ENCODE data around the gene CLEC3B.
"Not testable (repeated sequence)": the region's sequence is repeated elsewhere in the genome, so short reads cannot be mapped to it uniquely, and the experiment has no call there.

The CLEC3B gene

DNA sequence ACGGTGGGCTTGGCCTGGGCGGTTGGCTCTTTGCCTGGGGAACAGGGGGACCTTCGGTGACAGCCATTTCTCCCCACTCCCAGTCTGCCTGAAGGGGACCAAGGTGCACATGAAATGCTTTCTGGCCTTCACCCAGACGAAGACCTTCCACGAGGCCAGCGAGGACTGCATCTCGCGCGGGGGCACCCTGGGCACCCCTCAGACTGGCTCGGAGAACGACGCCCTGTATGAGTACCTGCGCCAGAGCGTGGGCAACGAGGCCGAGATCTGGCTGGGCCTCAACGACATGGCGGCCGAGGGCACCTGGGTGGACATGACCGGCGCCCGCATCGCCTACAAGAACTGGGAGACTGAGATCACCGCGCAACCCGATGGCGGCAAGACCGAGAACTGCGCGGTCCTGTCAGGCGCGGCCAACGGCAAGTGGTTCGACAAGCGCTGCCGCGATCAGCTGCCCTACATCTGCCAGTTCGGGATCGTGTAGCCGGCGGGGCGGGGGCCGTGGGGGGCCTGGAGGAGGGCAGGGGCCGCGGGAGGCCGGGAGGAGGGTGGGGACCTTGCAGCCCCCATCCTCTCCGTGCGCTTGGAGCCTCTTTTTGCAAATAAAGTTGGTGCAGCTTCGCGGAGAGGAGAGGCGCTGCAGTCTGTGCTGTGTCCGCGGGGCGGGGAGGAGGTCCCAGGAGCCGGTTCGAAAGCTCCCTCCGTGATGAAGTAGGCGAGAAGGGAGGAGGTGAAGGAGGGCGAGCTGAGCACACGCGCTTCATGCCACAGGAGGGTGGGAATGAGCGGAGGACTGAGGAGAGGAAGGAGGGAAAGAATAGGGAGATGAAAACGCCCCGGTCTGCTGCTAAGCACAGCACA is 9.6 kb downstream of the CLEC3B start:
- no peak for DNase-seq (ENCODE audit: low read depth)

DNA sequence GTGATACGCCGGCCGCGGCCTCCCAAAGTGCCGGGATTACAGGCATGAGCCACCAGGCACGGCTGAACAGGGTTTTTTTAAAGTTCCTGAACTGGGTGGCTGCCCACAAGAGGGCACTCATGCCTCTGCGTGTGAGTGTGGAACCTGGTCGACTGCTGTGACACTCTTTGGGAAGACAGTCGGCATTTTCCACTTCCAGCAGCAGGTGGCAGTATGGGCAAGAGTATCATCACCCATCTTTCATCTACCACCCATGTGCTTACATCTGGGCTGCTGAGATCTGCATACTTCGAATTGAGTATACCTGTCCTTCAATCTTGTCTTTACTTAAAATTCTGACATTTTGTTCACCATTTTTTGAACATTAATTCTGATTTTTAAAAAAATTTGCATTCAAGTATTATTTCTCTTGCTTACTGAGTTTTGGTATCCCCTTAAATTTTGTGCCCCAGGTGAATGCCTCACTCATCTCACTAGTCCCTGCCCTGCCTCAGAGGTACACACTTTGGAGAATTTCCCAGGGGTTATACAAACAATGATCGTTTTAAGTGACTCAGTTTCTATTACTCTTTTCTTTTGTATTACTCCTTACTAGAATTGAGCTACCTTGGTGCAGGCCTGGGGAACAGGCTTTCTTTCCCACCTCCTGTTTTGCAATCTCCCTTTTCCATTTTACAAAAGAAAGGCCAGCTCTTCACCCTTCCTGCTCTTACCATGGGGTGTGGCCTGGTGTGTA is 11.8 kb downstream of the CLEC3B start:
- DNase-seq (ENCODE audit: low read depth) = peak; percentile 84

- no peak for DNase-seq (ENCODE audit: low read depth)
Observed at GRCh38 chr3:45041666-45042065, 15.6 kb downstream of the CLEC3B start.

DNA sequence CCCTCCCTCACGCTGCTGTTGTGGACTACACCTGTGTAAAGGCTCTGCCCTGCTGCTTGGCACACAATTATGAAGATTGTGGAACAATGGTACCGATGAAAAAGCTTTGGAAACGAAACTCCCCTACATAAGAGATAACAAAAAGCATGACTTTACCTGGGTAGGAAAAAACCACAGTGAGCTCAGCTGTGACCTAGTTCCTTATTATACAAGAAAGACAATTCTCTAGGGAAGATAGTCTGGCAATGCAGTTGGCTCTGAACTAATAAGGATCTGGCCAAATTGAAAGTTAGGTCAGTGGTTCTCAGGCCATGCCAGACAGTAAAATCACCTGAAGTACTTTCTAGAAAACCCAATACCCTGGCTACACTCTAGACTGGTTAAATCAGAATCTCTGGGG is 16.1 kb downstream of the CLEC3B start:
- no peak for DNase-seq (ENCODE audit: low read depth)

DNA sequence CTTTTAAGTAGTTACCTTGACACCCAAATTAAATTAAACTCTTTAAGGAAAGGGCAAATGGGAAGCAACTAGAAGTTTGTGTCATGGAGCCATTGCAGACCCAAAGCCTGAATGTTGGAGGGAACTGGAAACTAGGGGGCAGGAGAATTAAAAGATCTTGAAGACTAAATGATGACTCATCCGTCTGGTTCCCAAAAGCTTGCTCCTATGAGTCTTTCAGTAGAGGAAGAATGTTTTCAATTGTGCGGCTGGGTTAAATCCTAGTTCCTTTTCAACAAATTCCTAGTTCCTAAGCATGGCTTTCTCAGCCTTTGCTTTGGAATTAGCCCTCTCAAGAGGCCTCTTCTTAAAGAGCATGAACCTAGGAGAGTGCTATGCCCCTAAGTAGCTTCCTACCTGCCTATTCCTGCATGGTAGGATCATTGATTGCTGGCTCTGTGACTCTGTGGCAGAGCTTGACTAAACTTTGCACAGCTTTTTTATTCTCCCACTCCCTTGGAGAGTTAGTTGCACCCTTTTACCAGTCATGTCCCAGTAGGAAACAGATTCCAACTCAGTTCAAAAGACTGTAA is 17.7 kb downstream of the CLEC3B start:
- no peak for DNase-seq (ENCODE audit: low read depth)

- no peak for DNase-seq (ENCODE audit: low read depth)
Observed at GRCh38 chr3:45048244-45048643, 22.1 kb downstream of the CLEC3B start.

DNA sequence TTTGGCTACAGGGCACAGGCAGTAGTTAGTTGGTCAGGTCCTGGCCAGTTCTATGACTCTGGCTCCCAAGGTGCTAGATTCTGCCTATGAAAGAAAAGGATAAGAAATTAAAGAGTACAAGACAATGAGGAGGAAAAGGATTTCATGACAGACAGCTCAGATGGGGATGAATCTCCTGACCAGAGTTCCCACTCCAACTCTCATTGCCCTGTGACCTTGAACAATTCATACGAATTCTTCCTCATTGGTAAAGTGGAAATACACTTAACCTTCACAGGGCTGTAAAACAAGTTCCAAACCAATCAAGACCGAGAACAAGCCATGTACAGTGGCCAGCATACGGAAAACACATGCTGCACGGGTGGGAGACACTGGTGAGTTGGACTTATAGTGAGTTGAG is 23.7 kb downstream of the CLEC3B start:
- DNase-seq (ENCODE audit: low read depth) = no peak

DNA sequence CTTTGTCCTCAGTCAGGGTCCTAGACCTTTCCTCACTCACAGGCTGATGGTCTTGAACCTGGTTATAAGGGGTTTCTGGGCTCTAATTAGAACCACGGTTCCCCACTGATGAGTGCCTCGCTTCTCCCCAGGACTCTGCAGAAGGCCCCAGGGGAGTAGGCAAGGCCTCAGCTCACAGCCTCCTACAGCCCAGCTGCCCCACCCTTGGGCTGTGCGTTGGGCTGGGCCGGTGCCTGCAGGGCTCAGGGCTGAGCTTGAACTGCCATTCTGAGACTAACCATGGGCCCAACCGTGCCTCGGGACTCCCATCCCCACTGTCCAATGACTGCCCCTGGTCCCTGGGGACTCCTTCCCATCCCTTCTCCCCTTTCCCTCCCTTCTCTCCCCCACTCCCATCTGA is 25.6 kb downstream of the CLEC3B start:
- no peak for DNase-seq (ENCODE audit: low read depth)

DNA sequence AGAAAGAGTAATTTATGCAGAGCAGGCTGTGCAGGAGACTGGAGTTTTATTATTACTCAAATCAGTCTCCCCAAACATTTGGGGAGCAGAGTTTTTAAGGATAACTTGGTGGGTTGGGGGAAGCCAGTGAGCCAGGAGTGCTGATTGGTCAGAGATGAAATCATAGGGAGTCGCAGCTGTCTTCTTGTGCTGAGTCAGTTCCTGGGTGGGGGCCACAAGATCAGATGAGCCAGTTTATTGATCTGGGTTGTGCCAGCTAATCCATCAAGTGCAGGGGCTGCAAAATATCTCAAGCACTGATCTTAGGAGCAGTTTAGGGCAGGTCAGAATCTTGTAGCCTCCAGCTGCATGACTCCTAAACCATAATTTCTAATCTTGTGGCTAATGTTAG is 27.7 kb downstream of the CLEC3B start:
- DNase-seq (ENCODE audit: low read depth) = not testable (repeated sequence)

DNA sequence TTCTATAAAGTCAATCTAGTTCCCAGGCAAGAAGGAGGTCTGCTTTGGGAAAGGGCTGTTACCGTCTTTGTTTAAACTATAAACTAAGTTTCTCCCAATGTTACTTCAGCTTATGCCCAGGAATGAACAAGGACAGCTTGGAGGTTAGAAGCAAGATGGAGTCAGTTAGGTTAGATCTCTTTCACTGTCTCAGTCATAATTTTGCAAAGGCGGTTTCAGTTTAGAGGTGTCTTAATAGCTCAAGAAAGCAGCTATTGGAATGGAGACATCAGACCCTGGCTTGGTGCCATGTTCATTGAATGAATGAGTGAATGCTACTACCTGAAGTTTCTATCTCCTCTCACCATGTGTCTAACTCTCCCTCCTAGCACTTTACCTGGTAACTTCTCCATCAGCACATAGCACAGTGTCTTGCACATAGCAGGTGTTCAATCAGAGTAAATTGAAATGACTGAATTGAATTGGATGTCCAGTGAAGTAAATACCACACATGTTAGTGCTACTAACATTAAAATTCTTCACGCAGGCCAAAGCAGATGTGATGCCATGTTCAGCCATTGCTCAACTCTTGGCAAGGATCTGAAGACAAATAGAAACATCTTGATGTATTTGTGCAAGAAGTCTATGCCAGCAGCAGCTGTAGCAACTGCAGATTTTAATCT is 28.2 kb downstream of the CLEC3B start:
- no peak for DNase-seq (ENCODE audit: low read depth)

- DNase-seq (ENCODE audit: low read depth) = no peak
Observed at GRCh38 chr3:45055032-45055410, 28.9 kb downstream of the CLEC3B start.

DNA sequence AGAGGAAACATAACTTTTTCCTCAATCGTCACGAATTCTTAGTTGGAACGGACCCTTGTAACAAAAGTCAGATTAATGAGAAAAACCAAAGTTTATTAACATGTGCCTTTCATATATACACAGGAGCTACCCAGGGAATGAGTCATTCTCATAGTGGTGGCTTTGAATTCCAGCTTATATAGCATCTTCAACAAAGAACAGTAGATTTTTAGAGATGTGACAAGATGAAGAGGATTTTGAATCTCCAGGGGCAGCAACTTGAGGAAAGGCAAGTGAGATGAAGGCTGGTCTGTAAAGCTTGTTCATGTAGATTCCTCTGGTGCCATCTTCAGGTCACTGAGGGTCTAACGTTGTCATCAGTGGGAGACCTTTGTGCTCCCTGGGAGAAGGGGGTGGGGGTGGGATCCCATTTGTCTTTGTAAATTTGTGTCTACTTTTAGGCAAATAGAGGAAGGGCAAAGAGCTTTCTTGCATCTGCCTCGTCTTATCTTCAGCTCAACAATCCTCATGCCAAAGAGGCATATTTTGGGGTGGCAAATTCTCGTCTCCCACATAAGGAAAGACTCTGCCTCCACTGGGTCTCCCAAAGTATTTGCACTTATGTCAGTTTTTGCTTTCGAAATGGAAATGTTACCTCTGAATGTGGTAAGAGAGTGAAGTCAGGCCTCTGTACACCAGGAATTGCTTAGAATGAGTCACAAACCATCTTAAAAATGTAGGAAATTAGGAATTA is 29.5 kb downstream of the CLEC3B start:
- no peak for DNase-seq (ENCODE audit: low read depth)

GRCh38 chr3:45056608-45057301 is 30.7 kb downstream of the CLEC3B start:
- DNase-seq (ENCODE audit: low read depth) = no peak

DNA sequence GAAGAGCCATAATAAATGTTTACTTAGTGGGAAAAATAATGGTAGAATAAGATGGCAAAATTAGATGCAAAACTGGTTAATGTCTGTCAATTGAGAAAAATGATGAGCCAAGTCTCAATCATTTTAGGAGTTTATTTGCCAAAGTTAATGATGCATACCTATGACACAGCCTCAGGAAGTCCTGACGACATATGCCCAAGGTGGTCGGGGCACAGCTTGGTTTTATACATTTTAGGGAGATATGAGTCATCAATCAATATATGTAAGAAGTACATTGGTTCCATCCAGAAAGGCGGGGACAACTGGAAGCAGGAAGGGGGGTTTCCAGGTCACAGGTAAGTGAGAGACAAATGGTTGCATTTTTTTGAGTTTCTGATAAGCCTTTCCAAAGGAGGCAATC is 31.5 kb downstream of the CLEC3B start:
- DNase-seq (ENCODE audit: low read depth) = no peak

DNA sequence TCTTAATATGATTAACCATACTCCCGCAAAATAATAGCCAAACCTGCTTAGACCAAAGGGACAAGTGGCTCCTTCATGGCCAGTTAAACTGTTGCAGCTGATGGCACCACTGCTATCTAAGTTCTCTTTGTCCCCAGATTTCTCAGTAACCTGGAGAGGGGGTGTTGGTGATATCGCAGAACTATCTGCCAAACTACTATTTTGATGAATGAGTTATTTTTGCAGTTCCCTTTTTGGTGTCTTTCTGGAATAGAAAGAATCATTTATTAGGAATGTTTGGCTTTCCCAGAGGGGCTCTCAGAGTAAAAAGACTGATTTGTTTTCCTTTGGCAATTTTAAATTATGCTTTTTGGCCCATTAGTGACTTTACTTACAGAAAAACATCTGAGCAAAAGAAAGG is 33.0 kb downstream of the CLEC3B start:
- no peak for DNase-seq (ENCODE audit: low read depth)

GRCh38 chr3:45060165-45060892 is 34.2 kb downstream of the CLEC3B start:
- no peak for DNase-seq (ENCODE audit: low read depth)

- no peak for DNase-seq (ENCODE audit: low read depth)
Observed at GRCh38 chr3:45062697-45063070, 36.6 kb downstream of the CLEC3B start.

- DNase-seq (ENCODE audit: low read depth) = peak; percentile 74
Observed at GRCh38 chr3:45064512-45065372, 38.6 kb downstream of the CLEC3B start.

GRCh38 chr3:45065373-45065720 is 39.2 kb downstream of the CLEC3B start:
- DNase-seq (ENCODE audit: low read depth) = no peak
